Transverse colon (tissue), 4 donors: ENCODE results near the gene ROR1. TPM values are rescaled to one million over a fixed set of nuclear protein-coding genes. Genes with fewer than 3 reads are reported as not detected.

Experiments used
- DNase-seq: peaks from one replicate; pipeline ENCODE4 v3.0.0-alpha.2; 2019
- H3K27ac ChIP-seq, 4 donors: fragments of 200-600 bp; sonication (generic); 2 replicates each; pipeline ENCODE4 v1.5.1; 2016 to 2018; ENCODE audit warnings: inconsistent platforms in 4 of 4
- H3K27me3 ChIP-seq: fragments of 200-600 bp; sonication (generic); 2 replicates; pipeline ENCODE4 v1.5.1; 2017; ENCODE audit warnings: inconsistent platforms
- H3K36me3 ChIP-seq, 4 donors: fragments of 200-600 bp; sonication (generic); 2 replicates each; pipeline ENCODE4 v1.5.1; 2017 to 2019; ENCODE audit warnings: inconsistent platforms in 4 of 4
- H3K4me1 ChIP-seq, 4 donors: fragments of 200-600 bp; sonication (generic); 2 replicates each; pipeline ENCODE4 v1.5.1; 2017 to 2020; ENCODE audit warnings: inconsistent platforms in 4 of 4
- H3K4me3 ChIP-seq, 4 donors: fragments of 200-600 bp; sonication (generic); 1 replicate in 1 of 4; 2 replicates in 3 of 4; pipeline versions ENCODE4 v1.5.1 to v1.6.1; 2017 to 2019; ENCODE audit warnings: inconsistent platforms in 4 of 4
- H3K9me3 ChIP-seq, 2 donors: fragments of 200-600 bp; sonication (generic); 2 replicates each; pipeline ENCODE4 v1.5.1; 2017 to 2019; ENCODE audit warnings: inconsistent platforms in 2 of 2
- CTCF ChIP-seq, 5 experiments: fragments of 200-600 bp in 3 of 5; fragments of 450-650 bp in 2 of 5; sonication (generic) in 3 of 5; IDR thresholded peaks; 1 replicate in 2 of 5; 2 replicates in 3 of 5; pipeline ENCODE4 v1.5.1; 2016 to 2017; ENCODE audit warnings: antibody characterized with exemption in 5 of 5, inconsistent platforms in 3 of 5, mild to moderate bottlenecking in 2 of 5, moderate library complexity in 1 of 5
- EP300 ChIP-seq: sonication (generic); formaldehyde crosslinking; IDR thresholded peaks from one replicate; pipeline ENCODE4 v1.6.1; 2017; ENCODE audit warnings: antibody characterized with exemption, low read depth
- POLR2A ChIP-seq: fragments of 450-650 bp; IDR thresholded peaks from one replicate; pipeline ENCODE4 v1.6.1; 2016; ENCODE audit warnings: antibody characterized with exemption, mild to moderate bottlenecking, moderate library complexity
- POLR2AphosphoS5 ChIP-seq, 3 donors: sonication (generic); formaldehyde crosslinking; IDR thresholded peaks; one replicate each; pipeline ENCODE4 v1.6.1; 2016; ENCODE audit warnings: antibody characterized with exemption in 3 of 3
- WGBS, 2 donors: methylation state at CpG; one replicate each; pipeline ENCODE4 v1.1.5; 2018; ENCODE audit warnings: low coverage in 1 of 2; 5-methylcytosine and 5-hydroxymethylcytosine counted together
- in situ Hi-C, 4 donors: fragments of 200-750 bp; cut with MboI; loops; one replicate each; pipeline versions ENCODE4 v1.15.0 to v1.15.1; 2017; ENCODE audit warnings: low sequenced_read_pairs in 3 of 4, low pct_ligation_motif_present in 1 of 4, low pct_unique_long_range_greater_than_20kb in 1 of 4
- intact Hi-C: fragments of 100-400 bp; cut with DNase I; formaldehyde crosslinking; loops from one replicate; pipeline ENCODE4 v1.15.1; 2023; ENCODE audit warnings: low total_unique reads
- total RNA-seq, 4 donors: library from RNA; depleted of rRNA; stranded (reverse); fragments of >200 nt; gene quantifications; one replicate each; pipeline ENCODE4 v1.1.0, GENCODE V29; 2016

The ROR1 gene
- total RNA-seq, 4 donors from 2014 or later: 3.0 to 6.7 (median 4.6) TPM

GRCh38 chr1:63817152-63817667 is 43.4 kb downstream of the ROR1 start:
- H3K27ac ChIP-seq: no peak overlapping the region

GRCh38 chr1:63817700-63818099 is 43.9 kb downstream of the ROR1 start:
- Histone ChIP-seq H3K36me3 (no peaks in the 10 kb centered on the region), H3K27ac (no peak overlapping the region), H3K27me3 (no peaks in the 10 kb centered on the region), H3K9me3 (no peaks in the 10 kb centered on the region), H3K4me3 (no peak overlapping the region), H3K4me1 (peaks cover 8 to 38% (median 11%) of the 10 kb centered on the region in 4 donors)
- in situ Hi-C loops: no loop called here
- no peak for TF ChIP-seq POLR2A
- no peak for TF ChIP-seq CTCF (IDR thresholded peaks at IDR 0.05)
- TF ChIP-seq POLR2AphosphoS5 (IDR thresholded peaks at IDR 0.05): no peak
- TF ChIP-seq EP300: no peak
- intact Hi-C loops: loop anchor here (5.0 kb wide), 1 partner anchor 50 kb away; no protein-coding TSS in a partner anchor
- no peak for DNase-seq
- WGBS, 2 donors: 68 to 76% methylated on average over 5 to 6 of the region's 6 CpGs

More at GRCh38 chr1:63817152-63817667, 43.4 kb downstream of the ROR1 start:
- intact Hi-C loops: loop anchor here (5.0 kb wide), 1 partner anchor 50 kb away; no protein-coding TSS in a partner anchor
- Histone ChIP-seq H3K4me3 (no peak overlapping the region), H3K9me3 (no peaks in the 10 kb centered on the region), H3K27me3 (no peaks in the 10 kb centered on the region), H3K4me1 (peaks cover 8 to 38% (median 11%) of the 10 kb centered on the region in 4 donors), H3K36me3 (no peaks in the 10 kb centered on the region)
- 0 to 26% methylated on average over 1 to 5 of the region's 5 CpGs for WGBS, 2 donors
- TF ChIP-seq CTCF (IDR thresholded peaks at IDR 0.05) (no peak), POLR2A (no peak), EP300 (no peak), POLR2AphosphoS5 (IDR thresholded peaks at IDR 0.05) (no peak)
- DNase-seq: no peak
- in situ Hi-C loops: no loop called here

- no peaks in the 10 kb centered on the region for H3K36me3 ChIP-seq
- TF ChIP-seq EP300: no peak
- no peak for TF ChIP-seq POLR2A
- TF ChIP-seq CTCF (IDR thresholded peaks at IDR 0.05): no peak
- no peak for TF ChIP-seq POLR2AphosphoS5 (IDR thresholded peaks at IDR 0.05)
- H3K4me1 ChIP-seq: peaks cover 8 to 32% (median 11%) of the 10 kb centered on the region in 4 donors
- intact Hi-C loops (loop anchor here (5.0 kb wide), 1 partner anchor 49 kb away; no protein-coding TSS in a partner anchor), in situ Hi-C loops (no loop called here)
- H3K27ac ChIP-seq: no peak overlapping the region
- DNase-seq: no peak
- H3K27me3 ChIP-seq: no peaks in the 10 kb centered on the region
- 88% methylated on average over 1 of the region's 1 CpG for WGBS, 2 donors
- H3K4me3 ChIP-seq: no peak overlapping the region
- H3K9me3 ChIP-seq: no peaks in the 10 kb centered on the region
These were observed 44.9 kb downstream of the ROR1 start for GRCh38 chr1:63818567-63819325.

GRCh38 chr1:63819795-63820194 is 46.0 kb downstream of the ROR1 start:
- no peaks in the 10 kb centered on the region for H3K27me3 ChIP-seq
- no peaks in the 10 kb centered on the region for H3K9me3 ChIP-seq
- H3K36me3 ChIP-seq: no peaks in the 10 kb centered on the region
- TF ChIP-seq EP300 (no peak), CTCF (IDR thresholded peaks at IDR 0.05) (no peak), POLR2A (no peak), POLR2AphosphoS5 (IDR thresholded peaks at IDR 0.05) (no peak)
- in situ Hi-C loops (no loop called here), intact Hi-C loops (loop anchor here (5.0 kb wide), 1 partner anchor 48 kb away; no protein-coding TSS in a partner anchor)
- 94 to 100% methylated on average over 2 of the region's 2 CpGs for WGBS, 2 donors
- no peak for DNase-seq
- no peak overlapping the region for H3K4me3 ChIP-seq
- no peak overlapping the region for H3K27ac ChIP-seq
- H3K4me1 ChIP-seq: peaks cover 8 to 22% (median 11%) of the 10 kb centered on the region in 4 donors
